ENCODE results near the gene RTL1.

RTL1 gene

DNA sequence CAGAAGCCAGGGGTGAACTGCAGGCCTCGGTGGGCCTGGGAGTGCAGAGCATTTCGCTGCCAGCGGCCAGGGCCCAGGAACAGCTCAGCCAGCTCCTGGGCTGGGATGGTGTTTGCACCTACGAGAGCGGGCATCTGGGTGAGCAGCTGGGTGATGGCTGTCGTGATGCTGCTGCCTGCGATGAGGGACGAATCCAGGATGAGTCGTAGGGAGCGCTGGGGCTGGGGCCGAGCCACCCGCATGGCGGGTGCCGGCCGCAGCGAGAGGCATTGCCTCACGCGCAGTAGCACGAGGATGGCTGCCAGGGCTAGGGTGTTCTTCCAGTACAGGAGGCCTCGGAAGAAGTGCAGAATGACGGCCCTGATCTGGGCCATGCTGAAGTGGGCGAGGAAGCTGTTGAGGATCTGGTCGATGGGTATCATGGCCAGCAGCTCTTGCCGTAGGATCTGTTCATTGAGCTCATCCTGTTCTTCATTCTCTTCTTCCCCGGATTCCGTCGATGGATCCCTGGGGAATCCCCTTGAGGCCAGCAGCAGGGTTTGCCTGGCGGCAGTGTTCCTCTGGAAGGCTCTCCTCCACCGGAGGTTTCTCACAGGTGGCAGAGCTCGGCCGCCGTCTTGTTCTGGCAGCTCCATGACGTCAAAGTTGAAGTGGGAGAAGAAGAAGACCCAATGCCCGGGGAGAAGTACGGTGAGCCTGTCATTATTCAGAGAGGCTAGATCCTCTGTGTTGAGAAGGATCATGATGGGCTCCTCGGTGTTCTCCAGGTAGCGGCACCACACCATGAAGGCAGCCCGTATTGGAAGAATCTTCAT, 22.1 kb downstream of the RTL1 start:
- no peak for DNase-seq

DNA sequence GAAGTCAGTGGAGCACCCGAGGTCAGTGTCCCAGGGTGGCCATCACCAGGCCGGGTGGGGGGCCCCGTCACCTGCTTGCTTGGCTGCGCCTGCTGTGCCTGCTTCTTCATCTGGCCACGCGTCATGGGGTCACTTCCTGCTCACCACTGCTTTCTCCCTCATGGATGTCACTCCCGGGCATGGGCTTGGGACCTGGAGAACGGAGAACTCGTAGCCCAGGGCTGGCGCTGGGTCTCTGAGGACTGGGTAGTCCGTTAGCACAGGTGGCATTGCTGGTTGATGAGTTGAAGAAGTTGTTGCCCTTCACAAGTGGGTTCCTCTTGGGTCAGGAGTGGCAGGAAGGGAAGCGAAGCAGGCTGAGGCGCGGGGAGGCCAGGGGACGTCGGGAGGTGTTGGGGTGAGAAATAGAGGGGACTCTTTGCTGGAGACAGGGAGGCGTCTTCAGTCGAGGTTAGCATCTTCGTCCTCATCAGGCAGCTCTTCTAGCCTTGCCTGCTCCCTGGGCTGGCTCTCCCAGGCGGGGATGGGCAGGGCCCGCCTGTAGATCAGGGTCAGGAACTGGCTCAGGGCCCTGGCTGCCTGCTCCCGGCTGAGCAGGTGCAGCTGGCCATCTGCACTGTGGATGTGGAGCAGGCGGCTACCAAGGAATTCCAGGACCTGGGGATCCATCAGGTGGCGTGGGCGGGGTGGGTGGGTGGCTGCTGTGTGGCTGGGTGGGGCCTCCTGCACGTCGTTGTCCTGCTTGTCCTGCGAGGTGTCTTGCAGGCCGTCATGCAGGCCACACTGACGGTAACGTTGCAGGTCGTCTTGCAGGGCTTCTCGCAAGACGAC, 23.0 kb downstream of the RTL1 start:
- DNase-seq: no peak

DNA sequence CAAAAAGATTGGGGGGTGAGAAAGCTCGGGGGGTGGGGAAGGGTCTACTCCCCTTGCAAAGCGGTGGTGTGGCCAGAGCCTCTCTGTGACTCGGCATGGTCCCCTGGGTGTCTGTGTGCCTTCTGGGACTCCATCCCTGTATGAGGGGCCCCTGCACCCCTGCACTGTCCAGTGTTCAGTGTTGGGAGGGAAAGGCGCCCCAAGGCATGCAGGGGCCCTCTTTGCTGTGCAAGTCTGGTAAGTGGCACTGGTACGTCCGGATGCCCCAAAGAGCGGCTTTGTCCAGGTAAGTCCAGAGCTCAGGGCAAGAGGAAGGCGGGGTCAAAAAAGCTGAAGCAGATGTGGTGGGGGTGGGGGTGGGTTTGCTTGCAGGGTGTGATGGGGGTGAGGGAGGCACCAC, 23.7 kb downstream of the RTL1 start:
- DNase-seq: no peak

DNA sequence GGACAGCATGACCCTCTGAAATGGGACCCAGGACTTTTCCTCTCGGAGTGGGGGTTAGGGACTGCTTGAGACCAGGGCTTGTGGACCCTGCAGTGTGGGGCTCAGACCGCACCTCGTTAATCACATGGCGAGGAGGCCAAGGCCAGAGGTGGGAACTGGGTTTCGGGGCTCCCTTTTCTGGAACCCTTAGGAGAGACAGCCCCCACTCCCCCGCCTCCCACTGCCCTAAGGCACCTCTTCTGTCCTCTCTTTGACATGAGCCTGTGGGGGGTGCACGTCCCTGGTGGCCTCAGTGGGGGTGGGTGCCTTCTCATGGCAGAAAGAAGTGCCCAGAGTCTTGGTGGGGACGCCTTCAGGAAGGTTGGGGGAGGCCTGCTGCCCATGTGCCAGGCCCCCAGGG, 24.3 kb downstream of the RTL1 start:
- DNase-seq: no peak

DNA sequence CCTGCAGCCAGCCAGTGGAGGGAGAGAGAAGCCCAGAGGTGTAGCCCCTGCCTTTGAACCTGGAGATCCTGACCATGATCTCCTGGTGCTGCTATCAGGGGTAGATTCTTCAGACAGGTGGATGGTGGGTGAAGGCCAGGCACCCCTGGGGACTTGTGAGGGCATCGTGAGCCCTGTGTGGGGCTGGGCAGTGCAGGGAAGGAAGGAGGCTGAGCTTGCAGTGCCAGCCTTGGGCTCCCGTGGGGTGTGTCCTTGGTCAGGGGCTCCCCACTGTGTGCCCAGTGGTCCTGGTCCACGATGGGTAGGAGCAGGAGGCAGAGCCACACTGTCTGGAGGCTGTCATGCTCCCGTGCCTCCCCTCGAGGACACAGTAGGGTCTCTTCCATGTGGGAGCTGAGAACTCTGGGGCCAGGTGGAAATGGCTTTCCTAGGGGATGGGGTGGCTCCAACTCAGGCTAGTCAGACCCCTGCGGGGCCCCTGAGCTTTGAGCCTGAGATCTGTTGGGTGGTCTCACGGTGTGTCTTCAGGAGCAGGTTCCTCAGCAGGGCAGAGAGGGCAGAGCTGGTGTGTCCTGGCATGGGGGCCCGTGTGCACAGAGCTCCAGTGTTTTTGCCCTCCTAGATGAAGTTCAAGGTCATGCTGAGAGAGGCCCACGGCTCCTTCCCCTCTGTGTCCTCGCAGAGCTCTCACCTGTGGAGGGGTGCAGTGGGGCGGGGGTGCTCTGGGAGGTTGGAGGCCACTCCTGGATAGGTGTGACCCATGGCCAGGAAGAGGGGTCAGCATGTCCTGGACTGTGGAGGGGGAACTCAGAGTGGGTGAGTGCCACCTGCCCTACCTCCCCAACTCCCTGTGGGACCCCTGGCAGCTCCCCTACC, 25.0 kb downstream of the RTL1 start:
- DNase-seq: no peak

DNA sequence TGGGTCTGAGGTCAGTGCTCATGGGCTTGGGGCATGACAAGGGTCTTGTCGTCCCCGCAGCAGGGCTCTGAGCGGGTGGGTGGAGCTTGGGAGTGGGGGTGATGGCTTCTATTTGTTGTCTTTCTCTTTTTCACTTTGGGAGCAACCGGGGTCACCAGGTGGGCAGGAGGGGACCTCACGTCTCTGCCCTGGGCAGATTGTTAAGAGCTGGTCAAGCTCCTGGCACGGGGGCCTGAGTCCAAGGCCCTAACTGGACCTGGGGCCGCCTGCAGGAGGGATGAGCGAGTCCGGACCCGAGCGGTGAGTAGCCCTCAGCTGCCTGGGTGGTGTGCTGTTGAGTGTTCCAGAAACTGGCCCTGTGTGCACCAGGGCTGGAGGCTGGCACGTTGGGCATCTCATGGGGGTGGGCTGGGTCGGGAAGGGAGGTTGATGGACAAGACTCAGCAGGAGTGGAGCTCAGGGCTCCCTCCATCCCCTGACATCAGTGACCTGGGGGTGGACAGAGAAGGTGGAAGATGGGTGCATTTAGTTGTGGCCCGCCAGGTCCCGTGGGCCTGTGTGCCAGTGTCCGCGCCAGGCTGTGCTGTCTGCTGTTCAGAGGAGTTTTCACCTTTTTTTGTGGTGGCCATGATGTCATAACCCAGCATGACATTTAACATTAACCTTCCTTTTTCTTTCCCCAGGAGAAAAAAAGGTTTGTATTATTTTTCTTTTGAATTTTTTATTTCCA, 27.5 kb downstream of the RTL1 start:
- DNase-seq: no peak

DNA sequence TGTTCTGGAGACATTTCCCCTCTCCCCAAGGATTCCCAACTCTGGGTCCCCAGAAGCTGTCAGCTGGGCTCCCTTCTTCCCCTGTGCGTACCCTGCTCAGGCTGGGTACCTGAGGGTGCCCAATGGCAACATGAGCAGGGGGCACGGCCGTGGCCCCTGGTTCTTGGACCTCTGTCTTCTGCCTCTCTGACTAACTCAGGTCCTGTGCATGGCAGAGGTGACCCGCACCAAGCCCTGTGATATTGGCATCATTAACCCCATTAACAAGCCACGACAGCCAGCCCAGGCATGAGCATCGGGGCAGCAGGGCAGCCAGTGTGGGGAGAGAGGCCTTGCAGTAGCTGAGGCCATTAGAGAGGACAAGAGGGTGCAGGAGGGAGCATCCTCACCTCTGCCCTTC, 28.4 kb downstream of the RTL1 start:
- DNase-seq: no peak

DNA sequence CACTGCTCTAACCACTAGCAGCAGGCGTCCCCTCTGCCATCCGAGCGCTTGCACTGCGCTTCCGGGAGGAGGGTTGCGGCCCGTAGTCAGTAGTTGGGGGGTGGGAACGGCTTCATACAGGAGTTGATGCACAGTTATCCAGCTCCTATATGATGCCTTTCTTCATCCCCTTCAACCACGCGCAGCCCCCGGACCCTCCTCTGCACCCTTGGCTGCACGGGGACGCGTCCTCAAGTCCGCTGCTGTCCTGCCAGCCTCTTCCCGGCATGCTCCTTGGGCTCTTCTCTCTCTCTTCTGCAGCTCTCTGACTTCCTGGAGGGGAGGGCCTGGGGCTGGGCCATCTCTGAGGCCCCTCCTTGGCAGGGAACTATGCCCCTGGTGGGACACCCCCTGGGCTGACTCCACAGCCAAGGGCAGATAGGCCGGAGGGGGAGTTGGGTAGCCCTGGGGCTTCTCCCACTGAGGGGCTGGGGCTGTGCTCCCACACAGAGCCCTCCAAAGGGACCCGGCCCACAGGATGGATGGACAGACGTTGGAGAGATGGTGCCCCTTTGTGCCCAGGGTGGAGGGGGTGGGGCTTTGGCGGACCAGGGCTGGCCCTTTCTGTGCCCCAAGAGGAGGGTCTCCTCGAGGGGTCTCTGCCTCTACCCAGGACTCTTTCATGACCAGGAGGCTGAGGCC, 29.0 kb downstream of the RTL1 start:
- DNase-seq: no peak

DNA sequence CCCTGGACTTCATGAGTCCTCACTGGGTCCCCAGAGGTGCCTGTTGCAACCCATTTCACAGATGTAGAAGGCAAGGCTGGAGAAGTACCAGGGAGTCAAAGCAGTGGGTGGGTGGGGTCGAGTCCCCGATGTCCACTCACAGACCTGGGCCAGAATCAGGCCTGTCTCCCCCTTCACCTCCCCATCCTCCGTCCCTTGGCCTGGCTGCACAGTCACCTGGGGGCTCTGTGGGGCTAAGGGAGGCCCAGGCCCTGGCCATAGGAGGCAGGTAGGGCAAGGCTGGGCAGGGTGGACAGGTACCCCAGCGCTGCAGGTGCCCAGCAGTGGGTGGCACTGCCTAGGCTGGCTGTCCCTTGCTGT, 29.5 kb downstream of the RTL1 start:
- no peak for DNase-seq

DNA sequence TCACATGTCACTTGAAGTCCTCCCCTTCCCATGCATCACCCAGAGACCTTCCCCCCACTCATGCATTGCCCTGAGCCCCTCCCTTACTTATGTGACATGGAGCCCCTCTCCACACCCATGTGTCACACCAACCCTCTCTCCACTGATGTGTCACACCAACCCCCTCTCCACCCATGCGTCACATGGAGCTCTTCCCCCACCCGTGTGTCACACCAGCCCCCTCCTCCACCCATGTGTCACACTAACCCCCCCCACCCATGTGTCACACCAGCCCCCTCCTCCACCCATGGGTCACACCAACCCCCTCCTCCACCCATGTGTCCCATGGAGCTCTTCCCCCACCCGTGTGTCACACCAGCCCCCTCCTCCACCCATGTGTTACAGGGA, 30.4 kb downstream of the RTL1 start:
- DNase-seq: no peak

DNA sequence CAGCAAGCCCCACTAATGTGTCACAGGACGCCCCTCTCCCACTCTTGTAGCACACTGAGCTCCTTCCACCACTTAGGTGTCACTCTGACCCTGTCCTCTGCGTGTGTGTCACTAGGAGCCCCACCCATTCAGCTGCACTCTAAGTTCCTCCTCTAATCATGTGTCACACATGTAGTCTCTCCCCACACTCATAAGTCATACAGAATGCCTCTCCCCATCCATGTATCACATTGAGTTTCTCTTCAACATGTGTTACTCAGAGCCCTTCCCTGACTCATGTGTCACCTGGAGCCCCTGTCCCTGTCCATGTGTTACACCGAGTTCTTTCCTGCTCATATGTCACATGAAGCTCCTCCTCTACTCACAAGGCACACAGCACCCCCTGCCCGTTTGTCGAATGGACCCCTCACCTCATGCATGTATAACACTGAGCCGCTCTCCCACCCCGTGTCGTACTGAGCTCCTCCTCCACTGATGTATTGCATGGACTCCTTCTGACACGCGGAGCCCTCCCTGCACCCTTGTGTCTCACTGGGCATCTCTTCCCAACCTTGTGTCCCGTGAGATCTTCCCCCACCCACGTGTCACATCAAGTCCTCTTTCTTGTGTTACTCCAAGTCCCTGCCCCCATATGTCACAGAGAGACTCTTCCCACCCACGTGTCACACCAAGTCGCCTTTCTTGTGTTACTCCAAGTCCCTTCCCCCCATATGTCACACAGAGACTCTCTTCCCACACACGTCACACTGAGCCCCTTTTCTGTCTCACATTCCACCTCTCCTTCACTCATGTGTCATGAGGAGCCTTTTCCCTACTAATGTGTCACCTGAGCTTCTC, 31.0 kb downstream of the RTL1 start:
- DNase-seq: peak; percentile 28

DNA sequence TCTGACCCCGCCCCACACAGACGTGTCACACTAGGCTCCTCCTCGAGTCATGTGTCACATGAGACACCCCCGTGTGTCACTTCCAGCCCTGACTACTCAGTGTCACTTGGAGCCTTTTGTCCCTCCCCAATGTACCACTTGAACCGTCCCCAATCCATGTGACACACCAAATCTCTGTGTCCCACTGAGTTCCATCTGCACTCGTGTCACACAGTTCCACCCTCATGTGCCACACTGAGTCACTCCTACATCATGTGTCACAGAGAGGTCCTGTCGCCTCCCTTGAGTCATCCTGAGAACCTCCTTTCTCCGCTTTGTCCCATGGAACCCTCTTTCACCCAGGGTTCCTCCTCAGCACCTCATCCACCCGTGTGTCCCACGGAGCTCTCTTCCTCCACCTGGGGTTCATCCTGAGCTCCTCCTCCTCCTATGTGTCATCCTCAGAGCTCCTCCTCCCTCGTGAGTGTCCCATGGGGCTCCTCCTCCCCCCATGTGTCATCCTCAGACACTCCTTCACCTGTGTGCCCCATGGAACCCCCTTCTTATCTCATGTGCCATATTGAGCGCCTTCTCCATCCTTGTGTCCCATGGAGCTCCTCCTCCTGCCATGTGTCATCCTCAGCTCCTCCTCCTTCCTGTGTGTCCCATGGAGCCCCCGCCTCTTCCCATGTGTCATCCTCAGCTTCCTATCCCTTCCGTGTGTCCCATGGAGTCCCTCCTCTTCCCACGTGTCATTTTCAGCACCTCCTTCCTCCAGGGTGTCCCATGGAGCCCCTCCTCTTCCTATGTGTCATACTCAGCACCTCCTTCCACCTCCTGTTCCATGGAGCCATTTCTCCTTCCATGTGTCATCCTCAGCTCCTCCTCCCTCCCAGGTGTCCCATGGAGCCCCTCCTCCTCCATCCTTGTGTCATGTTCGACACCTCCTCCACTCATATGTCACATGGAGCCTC, 32.0 kb downstream of the RTL1 start:
- DNase-seq: peak; percentile 62

DNA sequence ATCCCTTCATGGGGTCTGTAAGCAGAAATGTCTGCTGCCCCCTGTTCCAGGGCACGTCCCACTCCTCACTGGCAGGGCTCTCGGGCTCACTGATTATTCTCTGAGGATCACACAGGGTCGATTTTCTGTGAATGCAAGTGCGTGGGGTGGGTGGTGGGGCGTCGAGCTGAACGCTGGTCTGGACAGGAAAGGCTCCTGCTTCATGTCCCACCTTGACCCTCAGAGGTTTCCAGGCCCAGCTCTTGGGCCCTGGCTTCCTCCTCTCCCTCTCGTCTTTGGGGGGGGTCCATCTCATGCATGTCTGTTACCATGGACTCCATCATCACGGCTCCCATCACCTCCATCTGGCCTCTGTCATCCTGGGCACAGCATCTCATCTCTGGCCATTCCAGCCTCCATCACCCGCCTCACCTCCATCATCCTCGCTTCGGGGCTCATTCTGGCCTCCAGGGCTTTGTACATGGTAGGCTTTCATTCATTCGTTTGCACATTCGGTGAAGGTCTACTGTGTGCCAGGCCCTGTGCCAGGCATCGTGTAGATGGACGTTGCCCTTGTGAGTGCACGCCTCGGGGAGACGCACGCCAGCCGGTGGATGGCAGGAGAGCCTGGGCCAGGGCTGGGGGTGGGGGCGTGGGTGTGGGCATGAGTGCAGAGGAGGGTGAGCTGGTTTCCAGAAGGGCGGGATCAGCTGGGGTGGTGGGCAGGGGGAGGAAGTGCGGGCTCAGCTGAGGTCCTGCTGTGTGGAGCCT, 34.7 kb downstream of the RTL1 start:
- no peak for DNase-seq

DNA sequence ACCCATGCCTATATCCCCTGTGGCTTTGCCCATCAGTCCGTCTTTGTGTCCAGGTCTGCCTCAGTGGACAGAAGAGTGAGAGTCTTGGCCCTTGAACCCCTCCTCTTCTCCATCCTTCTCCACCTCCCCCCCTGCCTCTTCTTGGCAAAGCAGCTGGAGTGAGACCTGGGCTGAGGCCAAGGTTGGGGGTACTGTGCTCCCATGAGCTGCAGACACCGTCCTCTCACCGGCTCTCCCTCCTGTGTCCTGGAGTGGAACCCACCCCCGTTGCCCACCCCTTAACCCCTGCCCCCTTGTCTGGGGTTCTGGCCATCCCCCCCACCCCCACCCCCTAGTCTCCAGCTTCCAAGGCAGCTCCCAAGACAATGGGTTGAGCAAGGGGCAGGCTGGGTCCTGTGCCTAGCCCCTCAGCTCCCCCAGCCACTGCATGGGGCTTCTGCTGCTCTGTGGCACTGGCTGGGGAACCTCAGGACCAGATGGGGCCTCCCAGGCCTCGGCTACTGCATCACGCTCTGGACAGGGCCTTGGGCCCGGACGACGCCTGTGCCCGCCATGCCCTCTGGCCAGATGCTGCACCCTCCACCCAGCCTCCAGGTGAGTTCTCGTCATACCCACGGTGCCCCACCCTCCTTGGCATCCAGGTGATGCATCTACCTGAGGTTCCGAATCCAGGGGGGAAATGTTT, 35.7 kb downstream of the RTL1 start:
- no peak for DNase-seq

DNA sequence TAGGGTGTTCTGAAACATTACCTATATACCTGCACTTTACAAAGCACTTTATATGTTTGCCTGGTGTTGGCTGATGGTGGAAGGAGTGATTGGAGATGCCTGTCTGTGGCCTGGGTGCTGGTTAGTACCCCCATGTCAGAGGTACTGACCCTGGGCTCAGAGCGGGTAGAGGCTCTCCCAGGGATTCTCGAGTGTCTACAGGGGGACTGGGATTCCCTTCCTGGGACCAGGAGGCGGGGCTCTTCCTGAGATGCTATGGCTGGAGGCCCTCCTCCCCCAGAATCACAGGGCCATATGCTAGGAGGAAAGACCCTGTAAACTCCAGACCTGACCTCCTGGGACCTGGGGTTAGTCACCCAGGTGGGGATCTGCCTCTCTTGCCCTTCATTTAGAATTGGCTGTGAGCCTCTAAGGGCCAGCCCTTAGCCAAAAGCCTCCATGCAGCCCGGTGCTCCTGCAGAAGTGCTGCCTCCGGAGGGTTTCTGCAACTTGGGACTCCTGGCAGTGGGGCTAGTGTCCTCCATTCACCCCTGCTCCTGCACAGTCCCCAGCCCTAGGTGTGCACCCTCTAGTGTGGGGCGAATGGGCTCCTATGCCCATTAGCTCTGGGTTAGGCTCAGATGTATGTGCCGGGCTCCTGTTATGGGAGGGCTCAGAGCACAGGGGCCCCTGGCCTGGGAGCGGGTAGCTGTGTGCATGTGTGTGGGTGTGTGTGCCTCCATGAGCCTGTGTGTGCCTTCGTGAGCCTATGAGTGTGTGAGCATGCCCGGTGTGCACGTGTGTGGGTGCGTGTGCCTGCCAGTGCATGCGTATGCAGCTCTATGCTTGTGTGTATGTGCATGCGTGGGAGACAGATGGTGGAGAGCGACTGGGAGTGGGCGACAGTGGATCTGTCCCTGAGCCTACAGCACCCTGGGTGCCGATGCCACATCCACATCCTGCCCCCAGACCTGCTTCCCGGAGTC, 36.6 kb downstream of the RTL1 start:
- DNase-seq: no peak

DNA sequence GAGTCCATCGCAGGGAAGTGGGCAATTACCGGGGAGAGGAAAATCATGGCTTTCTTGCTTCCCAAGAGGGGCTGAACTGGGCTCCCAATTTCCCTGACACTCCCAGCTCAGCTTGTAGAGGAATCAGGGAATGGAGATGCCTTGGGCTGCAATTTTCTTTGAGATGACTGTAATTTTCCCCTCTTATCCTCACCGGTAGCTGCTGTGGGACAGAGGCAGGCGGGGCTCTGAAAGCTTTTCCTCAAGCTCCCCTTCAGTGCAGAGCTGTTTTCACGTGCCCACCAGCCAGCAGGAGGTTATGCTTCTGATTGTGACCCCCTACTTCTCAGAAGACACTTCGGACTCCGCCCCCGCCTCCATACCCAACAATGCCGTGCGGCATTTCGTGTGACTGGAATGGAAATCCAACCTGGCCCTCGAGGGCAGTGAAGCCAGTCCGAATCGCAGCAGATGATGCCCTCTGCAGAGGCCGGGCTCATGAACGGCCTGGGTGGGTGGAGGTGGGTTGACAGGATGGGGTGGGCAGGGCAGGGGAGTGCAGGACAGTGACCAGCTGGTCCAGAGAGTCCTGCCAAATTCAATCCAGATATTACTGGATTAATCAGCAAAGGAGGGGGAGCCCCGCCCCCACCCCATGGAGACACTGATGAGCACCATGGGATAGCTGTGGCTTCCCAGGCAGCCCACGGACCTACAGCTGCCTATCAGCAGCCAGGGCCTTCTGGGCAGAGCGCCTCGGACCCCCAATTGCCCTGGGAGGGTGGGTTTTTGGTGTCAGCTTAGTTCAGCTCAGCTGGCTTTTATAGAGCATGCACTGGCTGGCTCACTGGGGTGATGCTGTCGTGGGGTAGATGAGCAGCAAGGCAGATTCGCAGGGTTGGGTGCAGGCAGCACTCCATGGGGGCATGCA, 37.6 kb downstream of the RTL1 start:
- no peak for DNase-seq

Measured in fibroblast of skin of abdomen (primary cell).